K562 treated with DMSO at 1 percent for 24 hours (cell line): ENCODE data around the gene CCL16. TPM values are rescaled to one million over a fixed set of nuclear protein-coding genes. Genes with fewer than 3 reads are reported as not detected.

Source experiments
- total RNA-seq: library from RNA; unstranded; fragments of 300-600 nt; gene quantifications from 2 replicates; pipeline ENCODE4 v1.2.3, GENCODE V29; 2022; ENCODE audit warnings: low read depth; ENCODE audit not compliant: insufficient read depth

The CCL16 gene
- total RNA-seq = not detected in 2 replicates

GRCh38 chr17:35981246-35981645 is at the start of gene CCL16:
TSS of gene CCL16 (minus strand) at chr17:35981497. CDS start at chr17:35981420, 77 bp downstream.

GRCh38 chr17:36017799-36018198 is 36.5 kb upstream of the CCL16 start, which contains the start of gene CCL23:
TSS of gene CCL23 (minus strand) at chr17:36017972. CDS start at chr17:36017897, 75 bp downstream.

GRCh38 chr17:36001110-36001771 is 19.9 kb upstream of the CCL16 start, which contains the start of gene CCL15:
TSS of gene CCL15 (minus strand) at chr17:36001553. CDS start at chr17:36001492, 61 bp downstream.

GRCh38 chr17:35986643-35987042 is 5.3 kb upstream of the CCL16 start, which contains the start of gene CCL14:
TSS of gene CCL14 (minus strand) at chr17:35986729. CDS start at chr17:35986649, 80 bp downstream.

GRCh38 chr17:35943537-35943936 is 37.8 kb downstream of the CCL16 start, which contains the start of gene LYZL6:
TSS of gene LYZL6 (minus strand) at chr17:35943713. CDS start at chr17:35939356, 4,357 bp downstream.

GRCh38 chr17:35930211-35931065 is 50.9 kb downstream of the CCL16 start, which contains the start of gene RDM1:
TSS of gene RDM1 (minus strand) at chr17:35930773. CDS start at chr17:35930727, 46 bp downstream.

Other genes starting within 250 kb of the CCL16 start
- 0.10 TPM in 1 of 2 replicates, not detected in the other for gene RASL10B, start 249.9 kb downstream of the CCL16 start, total RNA-seq
- not detected in 2 replicates for gene GAS2L2, start 228.3 kb downstream of the CCL16 start, total RNA-seq
- gene C17orf50, start 220.6 kb downstream of the CCL16 start, total RNA-seq = not detected in 2 replicates
- not detected in 2 replicates for gene MMP28, start 185.9 kb downstream of the CCL16 start, total RNA-seq
- gene TAF15, start 172.0 kb downstream of the CCL16 start, total RNA-seq = 127 and 139 TPM in 2 replicates
- gene HEATR9, start 112.6 kb downstream of the CCL16 start, total RNA-seq = not detected in 2 replicates
- 0.53 and 0.67 TPM in 2 replicates for gene CCL5, start 101.1 kb downstream of the CCL16 start, total RNA-seq
- 10.2 and 13.9 TPM in 2 replicates for gene RDM1, start 50.7 kb downstream of the CCL16 start, total RNA-seq
- gene LYZL6, start 37.8 kb downstream of the CCL16 start, total RNA-seq = not detected in 2 replicates
- gene CCL14, start 5.2 kb upstream of the CCL16 start, total RNA-seq = not detected in 2 replicates
- not detected in 2 replicates for gene CCL15, start 20.1 kb upstream of the CCL16 start, total RNA-seq
- not detected in 2 replicates for gene CCL23, start 36.5 kb upstream of the CCL16 start, total RNA-seq
- gene CCL18, start 82.8 kb upstream of the CCL16 start, total RNA-seq = not detected in 2 replicates
- not detected in 2 replicates for gene CCL3, start 108.6 kb upstream of the CCL16 start, total RNA-seq
- gene CCL4, start 122.3 kb upstream of the CCL16 start, total RNA-seq = not detected in 2 replicates
- not detected in 2 replicates for gene TBC1D3B, start 195.1 kb upstream of the CCL16 start, total RNA-seq
- not detected in 2 replicates for gene CCL3L1, start 215.3 kb upstream of the CCL16 start, total RNA-seq
- gene CCL4L2, start 229.6 kb upstream of the CCL16 start, total RNA-seq = not detected in 2 replicates